Esophagus squamous epithelium (tissue), 5 donors: ENCODE measurements around the gene TGFB1I1. TPM values are rescaled to one million over a fixed set of nuclear protein-coding genes. Genes with fewer than 3 reads are reported as not detected.

ENCODE experiments used
- DNase-seq: peaks from one replicate; lab custom pipeline; 2025; lab: John Stamatoyannopoulos, UW
- H3K27ac ChIP-seq, 4 donors: fragments of 200-600 bp; sonication (generic); one replicate each; pipeline ENCODE4 v1.5.1; 2016 to 2019; ENCODE audit warnings: mild to moderate bottlenecking in 1 of 4
- H3K27me3 ChIP-seq, 4 donors: fragments of 200-600 bp; sonication (generic); 1 replicate in 3 of 4; 2 replicates in 1 of 4; pipeline versions ENCODE4 v1.5.1 to v1.6.0; 2017 to 2021; ENCODE audit warnings: antibody characterized with exemption in 1 of 4
- H3K36me3 ChIP-seq, 3 donors: fragments of 200-600 bp; sonication (generic); one replicate each; pipeline ENCODE4 v1.5.1; 2016 to 2019
- H3K4me1 ChIP-seq, 3 donors: fragments of 200-600 bp; sonication (generic); one replicate each; pipeline ENCODE4 v1.5.1; 2017 to 2019
- H3K4me3 ChIP-seq, 4 donors: fragments of 200-600 bp; sonication (generic); 1 replicate in 3 of 4; 2 replicates in 1 of 4; pipeline ENCODE4 v1.5.1; 2016 to 2019; ENCODE audit warnings: mild to moderate bottlenecking in 2 of 4, moderate library complexity in 1 of 4
- H3K9me3 ChIP-seq, 3 donors: fragments of 200-600 bp; sonication (generic); one replicate each; pipeline ENCODE4 v1.5.1; 2016 to 2019
- CTCF ChIP-seq, 6 experiments: fragments of 450-650 bp in 4 of 6; fragments of 200-600 bp in 2 of 6; sonication (generic) in 2 of 6; IDR thresholded peaks; one replicate each; pipeline ENCODE4 v1.5.1; 2016 to 2019; ENCODE audit warnings: antibody characterized with exemption in 6 of 6, mild to moderate bottlenecking in 4 of 6, moderate library complexity in 4 of 6
- POLR2A ChIP-seq, 4 donors: fragments of 450-650 bp; IDR thresholded peaks; one replicate each; pipeline ENCODE4 v1.6.1; 2017; ENCODE audit warnings: antibody characterized with exemption in 4 of 4, mild to moderate bottlenecking in 4 of 4, moderate library complexity in 3 of 4
- WGBS, 2 donors: methylation state at CpG; one replicate each; pipeline ENCODE4 v1.1.5; 2018; 5-methylcytosine and 5-hydroxymethylcytosine counted together
- intact Hi-C: fragments of 100-400 bp; cut with DNase I; formaldehyde crosslinking; loops from one replicate; pipeline ENCODE4 v1.15.0; 2022
- total RNA-seq, 4 donors: library from RNA; depleted of rRNA; stranded (reverse); fragments of >200 nt; gene quantifications; one replicate each; pipeline ENCODE4 v1.1.0, GENCODE V29; 2016
- donor health status: DM: yes; HTN: yes; CAD: no.

The TGFB1I1 gene
- total RNA-seq, 4 donors from 2014 or later = 7.5 to 70.6 (median 11.1) TPM

DNA sequence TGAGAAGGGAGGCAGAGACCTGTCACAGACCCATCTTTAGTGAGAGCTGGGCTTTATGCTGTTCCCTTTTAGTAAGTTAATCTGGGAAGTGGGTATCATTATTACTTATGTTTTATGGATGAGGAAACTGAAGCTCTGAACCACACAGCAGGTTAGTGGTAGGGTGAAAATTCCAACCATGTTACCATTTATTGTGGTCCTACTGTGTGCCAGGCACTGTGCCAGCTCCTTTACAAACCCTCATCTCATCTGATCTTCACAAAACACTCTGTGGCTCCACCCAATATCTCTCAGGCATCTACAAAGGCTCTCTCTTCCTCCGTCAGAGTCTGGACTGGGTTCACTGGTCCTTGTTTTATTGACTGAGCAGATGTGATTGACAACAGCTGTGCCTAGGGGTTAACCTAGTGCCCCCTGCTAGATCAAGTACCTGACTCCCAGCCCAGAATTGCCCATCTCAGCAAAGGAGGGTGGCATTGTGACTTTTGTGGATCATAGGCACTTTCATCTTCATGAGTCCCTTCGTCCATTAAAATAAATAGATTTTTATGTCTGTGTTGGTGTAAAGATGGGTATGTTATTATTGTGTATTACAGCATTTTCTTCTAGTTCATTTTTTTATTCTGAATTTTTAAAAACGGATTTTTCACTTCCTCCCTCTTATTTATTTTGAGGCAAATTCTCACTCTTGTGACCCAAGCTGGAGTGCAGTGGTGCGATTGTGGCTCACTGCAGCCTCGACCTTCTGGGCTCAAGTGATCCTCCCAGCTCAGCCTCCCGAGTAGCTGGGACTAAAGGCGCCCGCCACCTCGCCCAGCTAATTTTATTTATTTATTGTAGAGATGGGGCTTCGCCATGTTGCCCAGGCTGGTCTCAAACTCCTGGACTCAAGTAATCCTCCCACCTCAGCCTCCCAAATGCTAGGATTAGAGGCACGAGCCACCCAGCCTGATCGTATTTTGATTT is 3.1 kb downstream of the TGFB1I1 start:
- intact Hi-C loops = no loop called here
- Histone ChIP-seq H3K9me3 (no peaks in the 10 kb centered on the region), H3K27me3 (peaks cover 0 to 7% (median 0%) of the 10 kb centered on the region in 4 donors), H3K4me1 (peaks cover 25 to 78% (median 30%) of the 10 kb centered on the region in 3 donors), H3K36me3 (peaks cover 0 to 48% (median 10%) of the 10 kb centered on the region in 3 donors), H3K4me3 (no peak overlapping the region), H3K27ac (no peak overlapping the region)
- 86 to 87% methylated on average over 12 of the region's 12 CpGs for WGBS, 2 donors
- DNase-seq = no peak
- TF ChIP-seq POLR2A (IDR thresholded peaks at IDR 0.05) (no peak), CTCF (IDR thresholded peaks at IDR 0.05) (no peak)

GRCh38 chr16:31475946-31476302 is 4.0 kb downstream of the TGFB1I1 start:
- WGBS, 2 donors = 57 to 70% methylated on average over 17 to 20 of the region's 26 CpGs
- Histone ChIP-seq H3K4me1 (peaks cover 29 to 79% (median 29%) of the 10 kb centered on the region in 3 donors), H3K4me3 (peak overlapping the region; percentile 35 to 64 (median 48)), H3K9me3 (no peaks in the 10 kb centered on the region), H3K36me3 (peaks cover 0 to 48% (median 10%) of the 10 kb centered on the region in 3 donors), H3K27ac (peak overlapping the region; percentile 63 to 80 (median 69)), H3K27me3 (peaks cover 0 to 7% (median 0%) of the 10 kb centered on the region in 4 donors)
- DNase-seq = no peak
- TF ChIP-seq POLR2A (IDR thresholded peaks at IDR 0.05) (no peak), CTCF (IDR thresholded peaks at IDR 0.05) (no peak)
- intact Hi-C loops = no loop called here

DNA sequence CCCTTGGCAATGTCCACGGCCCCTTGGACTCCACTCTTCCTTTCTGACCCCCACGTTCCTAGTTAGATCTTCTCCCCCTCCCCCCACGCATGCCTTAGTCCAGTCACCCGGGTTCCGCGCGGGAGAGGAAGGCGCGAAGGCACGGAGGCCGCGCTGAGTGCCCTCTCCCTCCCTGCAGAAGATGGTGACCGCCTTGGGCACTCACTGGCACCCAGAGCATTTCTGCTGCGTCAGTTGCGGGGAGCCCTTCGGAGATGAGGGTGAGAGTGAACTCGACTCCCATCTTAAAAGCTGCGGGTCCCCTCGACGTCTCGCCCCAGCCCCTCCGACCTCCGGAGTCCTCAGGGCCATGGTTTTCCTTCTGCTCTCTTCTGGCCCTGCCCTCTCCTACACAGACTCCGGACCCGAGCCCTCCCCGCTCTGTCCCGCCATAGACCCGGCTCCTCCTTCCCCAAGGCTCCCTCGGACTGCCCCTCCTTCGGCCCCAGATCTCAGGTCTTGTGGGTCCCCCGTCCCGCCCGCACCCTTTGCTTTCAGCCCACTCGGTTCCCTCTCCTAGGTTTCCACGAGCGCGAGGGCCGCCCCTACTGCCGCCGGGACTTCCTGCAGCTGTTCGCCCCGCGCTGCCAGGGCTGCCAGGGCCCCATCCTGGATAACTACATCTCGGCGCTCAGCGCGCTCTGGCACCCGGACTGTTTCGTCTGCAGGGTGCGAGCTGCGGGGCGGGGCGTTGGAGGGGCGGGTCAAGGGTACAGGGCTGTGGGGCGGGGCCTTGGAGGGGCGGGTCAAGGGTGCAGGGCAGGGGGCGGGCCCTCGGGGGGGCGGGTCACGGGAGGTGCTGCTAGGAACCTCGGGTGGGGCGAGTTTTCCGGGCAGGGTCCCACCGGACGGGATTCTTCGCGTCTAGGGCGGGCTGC is 4.6 kb downstream of the TGFB1I1 start:
- peak in 2 of 4 donors; percentile 57 to 80 for TF ChIP-seq POLR2A (IDR thresholded peaks at IDR 0.05)
- no peak for TF ChIP-seq CTCF (IDR thresholded peaks at IDR 0.05)
- DNase-seq = peak; percentile 44

GRCh38 chr16:31477220-31478216 is 5.6 kb downstream of the TGFB1I1 start:
- no peaks in the 10 kb centered on the region for H3K9me3 ChIP-seq
- DNase-seq = no peak
- H3K4me1 ChIP-seq = peaks cover 21 to 63% (median 26%) of the 10 kb centered on the region in 3 donors
- H3K27me3 ChIP-seq = peaks cover 0 to 4% (median 0%) of the 10 kb centered on the region in 4 donors
- no peak for TF ChIP-seq POLR2A (IDR thresholded peaks at IDR 0.05)
- no peak for TF ChIP-seq CTCF (IDR thresholded peaks at IDR 0.05)
- WGBS, 2 donors = 60 to 61% methylated on average over 17 to 28 of the region's 67 CpGs
- peaks cover 0 to 48% (median 10%) of the 10 kb centered on the region in 3 donors for H3K36me3 ChIP-seq
- peak overlapping the region; percentile 35 to 64 (median 48) for H3K4me3 ChIP-seq
- peak overlapping the region; percentile 63 to 80 (median 69) for H3K27ac ChIP-seq
- intact Hi-C loops = no loop called here

More for the DNA sequence above, 4.6 kb downstream of the TGFB1I1 start:
- H3K27me3 ChIP-seq = peaks cover 0 to 7% (median 0%) of the 10 kb centered on the region in 4 donors
- H3K4me3 ChIP-seq = peak overlapping the region; percentile 35 to 64 (median 48)
- intact Hi-C loops = no loop called here
- 23 to 39% methylated on average over 18 of the region's 68 CpGs for WGBS, 2 donors
- peak overlapping the region; percentile 63 to 80 (median 69) for H3K27ac ChIP-seq
- peaks cover 0 to 48% (median 10%) of the 10 kb centered on the region in 3 donors for H3K36me3 ChIP-seq
- H3K4me1 ChIP-seq = peaks cover 22 to 72% (median 29%) of the 10 kb centered on the region in 3 donors
- no peaks in the 10 kb centered on the region for H3K9me3 ChIP-seq
